Mucosa of descending colon (tissue), 3 donors: ENCODE measurements around the gene NFATC3. TPM values are rescaled to one million over a fixed set of nuclear protein-coding genes. Genes with fewer than 3 reads are reported as not detected.

Source experiments
- ATAC-seq: fragments of 200-7000 bp; cut with Tn5 transposase; one replicate; pipeline ENCODE4 v1.9.1; 2020; ENCODE audit warnings: mild to moderate bottlenecking, moderate library complexity
- DNase-seq, 3 donors: peaks; one replicate each; pipeline ENCODE4 v3.0.0-alpha.2; 2020
- H3K36me3 ChIP-seq: fragments of 200-600 bp; one replicate; pipeline ENCODE4 v1.8.0; 2021; ENCODE audit warnings: low read depth, mild to moderate bottlenecking
- H3K4me1 ChIP-seq: fragments of 200-600 bp; one replicate; pipeline ENCODE4 v1.8.0; 2021; ENCODE audit warnings: low read depth, mild to moderate bottlenecking
- H3K4me3 ChIP-seq: fragments of 200-600 bp; one replicate; pipeline ENCODE4 v1.8.0; 2021; ENCODE audit warnings: mild to moderate bottlenecking
- H3K9me3 ChIP-seq: fragments of 200-600 bp; one replicate; pipeline ENCODE4 v1.8.0; 2021; ENCODE audit warnings: mild to moderate bottlenecking
- CTCF ChIP-seq: fragments of 200-600 bp; IDR thresholded peaks from one replicate; pipeline ENCODE4 v1.8.0; 2022; ENCODE audit warnings: antibody characterized with exemption, mild to moderate bottlenecking
- intact Hi-C, 2 donors: fragments of 100-400 bp; cut with DNase I in 1 of 2; cut with micrococcal nuclease in 1 of 2; formaldehyde crosslinking; loops; one replicate each; pipeline versions ENCODE4 v1.11.0 to v1.11.1; 2022; cut with DNase I, micrococcal nuclease
- total RNA-seq, 3 donors: library from RNA; stranded (reverse); fragmentation: NEBNext Ultra II Directional in 2 of 3; extraction: Animal tissue kit (Norgen Biotek cat#: 25700) in 2 of 3; gene quantifications; one replicate each; pipeline versions ENCODE4 v1.2.1 to v1.2.4, GENCODE V29; 2021 to 2023
- donor health status: DM: no; HTN: no; CAD: no; lungs with moderate emphysema.
- donor health status: DM: no; HTN: no; CAD: no.
- donor health status: DM: no; HTN: yes; CAD: no.

Gene NFATC3
- total RNA-seq, 3 donors from 2014 or later = 24.2 to 44.0 (median 25.5) TPM

DNA sequence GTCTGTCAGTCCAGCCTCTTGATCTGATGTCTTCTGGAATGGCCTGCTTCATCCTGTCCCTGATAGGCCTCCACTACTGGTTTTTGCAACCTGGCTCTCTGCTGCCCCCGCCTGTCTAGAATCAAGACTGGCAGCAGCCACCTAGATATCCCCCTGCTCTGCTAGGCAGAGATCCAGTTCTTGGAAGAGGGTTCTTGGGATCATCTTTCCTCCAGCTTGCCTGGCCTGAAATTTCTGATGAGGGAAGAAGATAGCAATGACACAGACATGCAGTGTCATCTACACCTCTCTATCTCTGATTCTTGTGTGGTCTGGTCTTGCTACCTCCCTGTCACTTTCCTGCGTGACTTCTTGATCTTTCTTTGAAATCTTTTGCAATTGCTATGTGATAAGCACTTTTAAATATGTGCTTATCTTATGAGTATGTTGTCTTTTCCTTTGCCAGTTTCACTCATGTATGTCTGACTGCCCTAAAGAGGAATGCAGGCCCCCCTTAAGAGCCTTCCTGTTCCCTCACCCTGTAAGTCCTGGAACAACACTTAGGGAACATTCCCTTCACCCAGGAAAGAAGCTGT, 20.3 kb upstream of the NFATC3 start:
- intact Hi-C loops = no loop called here
- peak; percentile 72 for TF ChIP-seq CTCF

DNA sequence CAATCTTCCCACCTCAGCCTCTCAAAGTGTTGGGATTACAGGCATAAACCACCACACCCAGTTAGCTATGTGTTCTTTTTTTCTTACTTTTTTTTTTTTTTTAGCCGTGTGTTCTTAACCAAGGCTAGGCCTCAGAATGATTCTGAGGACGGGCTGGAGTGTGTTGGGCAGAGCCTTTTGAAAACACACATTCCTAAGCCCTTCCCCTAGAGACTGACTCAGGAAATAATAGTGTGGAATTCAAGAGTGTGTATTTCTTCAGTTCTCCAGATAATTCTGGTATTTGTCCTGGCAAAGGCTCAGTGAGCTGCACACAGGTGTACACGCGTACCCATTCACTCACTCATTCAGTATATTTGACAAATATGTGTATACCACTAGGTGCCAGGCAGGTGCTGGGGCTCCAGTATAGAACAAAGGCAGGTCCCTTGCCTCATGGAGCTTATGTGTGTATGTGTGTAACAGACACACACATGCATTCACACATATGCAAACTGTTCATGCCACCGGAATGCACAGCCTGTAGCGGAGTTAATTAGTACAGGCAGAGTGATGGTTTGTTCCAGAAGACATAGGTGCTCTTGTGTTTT, 19.4 kb upstream of the NFATC3 start:
- Histone ChIP-seq H3K36me3 (no peaks in the 10 kb centered on the region), H3K9me3 (no peaks in the 10 kb centered on the region), H3K4me1 (peaks cover 20% of the 10 kb centered on the region), H3K4me3 (no peak overlapping the region)
- intact Hi-C loops = no loop called here
- DNase-seq (no peak), ATAC-seq (no peak)
- no peak for TF ChIP-seq CTCF

More for the DNA sequence above, 20.3 kb upstream of the NFATC3 start:
- peaks cover 18% of the 10 kb centered on the region for H3K4me1 ChIP-seq
- no peak overlapping the region for H3K4me3 ChIP-seq
- peak; percentile 72 to 79 (median 76) for DNase-seq
- no peaks in the 10 kb centered on the region for H3K36me3 ChIP-seq
- peak; percentile 73 for ATAC-seq
- H3K9me3 ChIP-seq = no peaks in the 10 kb centered on the region

DNA sequence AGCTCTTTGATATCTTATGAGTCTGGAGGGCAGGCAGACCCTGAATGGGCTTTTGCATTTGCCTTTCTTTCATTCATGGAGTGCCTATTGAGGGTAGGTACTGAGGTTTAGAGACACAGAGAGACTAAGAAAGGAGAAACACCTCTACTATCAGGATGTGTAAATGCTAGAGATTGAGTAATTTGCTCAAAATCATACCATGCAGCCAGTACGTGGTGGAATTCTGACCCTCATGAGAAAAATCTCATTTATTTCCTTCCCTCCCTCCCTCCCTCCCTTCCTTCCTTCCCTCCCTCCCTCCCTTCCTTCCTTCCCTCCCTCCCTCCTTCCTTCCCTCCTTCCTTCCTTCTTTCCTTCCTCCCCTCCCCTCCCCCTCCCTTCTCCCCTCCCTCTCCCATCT, 18.4 kb upstream of the NFATC3 start:
- H3K4me1 ChIP-seq = peaks cover 20% of the 10 kb centered on the region
- no peak for ATAC-seq
- no peaks in the 10 kb centered on the region for H3K36me3 ChIP-seq

GRCh38 chr16:68068926-68069325, 16.2 kb upstream of the NFATC3 start:
- no peak for ATAC-seq
- TF ChIP-seq CTCF = no peak
- H3K4me3 ChIP-seq = no peak overlapping the region
- intact Hi-C loops = no loop called here
- no peaks in the 10 kb centered on the region for H3K36me3 ChIP-seq
- peaks cover 23% of the 10 kb centered on the region for H3K4me1 ChIP-seq
- no peak for DNase-seq
- no peaks in the 10 kb centered on the region for H3K9me3 ChIP-seq

More for the DNA sequence above, 18.4 kb upstream of the NFATC3 start:
- no peak for DNase-seq
- no peaks in the 10 kb centered on the region for H3K9me3 ChIP-seq
- intact Hi-C loops = no loop called here
- no peak overlapping the region for H3K4me3 ChIP-seq
- TF ChIP-seq CTCF = no peak

DNA sequence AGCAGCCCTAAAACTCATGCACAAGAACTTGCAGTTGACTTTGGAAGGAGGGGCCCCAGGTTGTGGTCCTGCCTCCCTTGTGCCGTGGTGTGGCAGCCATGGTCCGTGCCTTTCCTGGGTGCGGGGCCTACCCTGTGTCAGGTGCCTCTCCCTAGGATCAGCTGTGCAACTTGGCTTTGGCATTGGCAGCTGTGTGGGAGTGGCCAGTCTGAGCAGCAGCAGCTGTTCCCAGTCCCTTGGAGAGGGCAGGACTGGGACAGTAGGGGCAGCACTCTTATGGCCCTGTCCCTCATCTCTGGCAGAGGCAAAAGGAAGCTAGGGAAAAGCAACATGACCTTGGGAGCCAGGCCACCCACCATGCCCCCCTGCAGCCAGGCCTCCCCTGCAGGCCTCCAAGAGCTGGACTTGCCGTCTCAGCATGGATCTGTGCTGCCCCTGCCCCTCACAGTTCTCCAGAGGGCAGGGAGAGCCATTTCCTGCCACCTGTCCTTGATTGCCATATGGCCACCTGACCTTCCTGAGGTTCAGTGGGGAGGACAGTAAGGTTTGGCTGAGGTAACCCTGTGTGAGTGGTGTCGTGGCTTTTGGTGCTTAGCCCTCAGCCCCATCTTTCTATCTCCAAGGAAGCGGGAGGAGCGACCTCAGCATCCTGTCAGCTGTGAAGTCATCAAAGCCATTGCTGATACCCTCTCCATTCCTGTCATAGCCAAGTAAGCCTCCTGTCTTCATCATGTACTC, 15.5 kb upstream of the NFATC3 start:
- TF ChIP-seq CTCF = no peak
- intact Hi-C loops = no loop called here
- H3K36me3 ChIP-seq = no peaks in the 10 kb centered on the region
- no peak overlapping the region for H3K4me3 ChIP-seq
- peak; percentile 80 to 82 (median 81) for DNase-seq
- ATAC-seq = peak; percentile 81
- peaks cover 22% of the 10 kb centered on the region for H3K4me1 ChIP-seq
- no peaks in the 10 kb centered on the region for H3K9me3 ChIP-seq
